SK-N-SH (cell line): ENCODE data around the gene VPS8.

Source experiments
- EP300 ChIP-seq, 2 experiments: IDR thresholded peaks; 2 replicates each; pipeline versions ENCODE4 v1.4.0 to v1.6.1; 2012; ENCODE audit warnings: borderline replicate concordance in 1 of 2, low read depth in 1 of 2, low read length in 1 of 2
- NFIC ChIP-seq: IDR thresholded peaks from 2 replicates; pipeline ENCODE4 v1.4.0; 2012; ENCODE audit warnings: borderline replicate concordance
- RAD21 ChIP-seq: IDR thresholded peaks from 2 replicates; pipeline ENCODE4 v1.6.1; 2012; ENCODE audit warnings: mild to moderate bottlenecking, low read length
- TF ChIP-seq, protein P1 (sequence below): IDR thresholded peaks from 2 replicates; pipeline ENCODE4 v1.4.0; 2012; ENCODE audit warnings: low read depth
- TF ChIP-seq, protein P2 (sequence below): IDR thresholded peaks from 2 replicates; pipeline ENCODE4; 2012
- TF ChIP-seq, protein P3 (sequence below): fragments of 200-600 bp; sonication (generic); IDR thresholded peaks from 2 replicates; pipeline ENCODE4 v1.6.1; 2017; ENCODE audit warnings: antibody characterized with exemption, mild to moderate bottlenecking, moderate library complexity
- TF ChIP-seq, protein P4 (sequence below): fragments of 150-350 bp; IDR thresholded peaks from 2 replicates; pipeline ENCODE4 v1.6.1; 2016; ENCODE audit warnings: mild to moderate bottlenecking, low read depth, low read length
- TF ChIP-seq, protein P5 (sequence below): fragments of 150-350 bp; IDR thresholded peaks from 2 replicates; pipeline ENCODE4 v1.6.1; 2017; ENCODE audit warnings: antibody characterized with exemption, low read length, low read depth, borderline replicate concordance

DNA sequence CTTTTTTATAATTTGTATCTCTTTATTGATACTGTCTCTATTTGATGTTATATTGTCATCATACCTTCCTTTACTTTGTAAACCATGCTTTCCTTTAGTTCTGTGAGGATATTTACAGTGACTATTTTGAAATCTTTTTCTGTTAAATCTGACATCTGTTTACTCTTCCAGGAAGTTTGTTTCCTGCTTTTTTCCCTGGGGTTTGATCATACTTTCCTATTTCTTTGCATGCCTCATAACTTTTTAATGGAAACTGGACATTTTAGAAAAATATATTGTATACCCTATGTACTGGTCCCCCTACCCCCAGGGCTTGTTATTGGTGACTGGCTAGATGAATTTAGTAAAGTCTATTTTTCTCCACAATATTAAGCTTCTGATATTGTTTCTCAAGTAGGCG lies 225.8 kb downstream of the VPS8 start:
- TF ChIP-seq NFIC (no peak), RAD21 (no peak), EP300 (IDR thresholded peaks at IDR 0.05; ENCODE audit: borderline replicate concordance in 1 of 2, low read depth in 1 of 2, low read length in 1 of 2) (no peak)
- TF ChIP-seq, protein P1, sequence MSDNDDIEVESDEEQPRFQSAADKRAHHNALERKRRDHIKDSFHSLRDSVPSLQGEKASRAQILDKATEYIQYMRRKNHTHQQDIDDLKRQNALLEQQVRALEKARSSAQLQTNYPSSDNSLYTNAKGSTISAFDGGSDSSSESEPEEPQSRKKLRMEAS, result no peak
- TF ChIP-seq, protein P2, sequence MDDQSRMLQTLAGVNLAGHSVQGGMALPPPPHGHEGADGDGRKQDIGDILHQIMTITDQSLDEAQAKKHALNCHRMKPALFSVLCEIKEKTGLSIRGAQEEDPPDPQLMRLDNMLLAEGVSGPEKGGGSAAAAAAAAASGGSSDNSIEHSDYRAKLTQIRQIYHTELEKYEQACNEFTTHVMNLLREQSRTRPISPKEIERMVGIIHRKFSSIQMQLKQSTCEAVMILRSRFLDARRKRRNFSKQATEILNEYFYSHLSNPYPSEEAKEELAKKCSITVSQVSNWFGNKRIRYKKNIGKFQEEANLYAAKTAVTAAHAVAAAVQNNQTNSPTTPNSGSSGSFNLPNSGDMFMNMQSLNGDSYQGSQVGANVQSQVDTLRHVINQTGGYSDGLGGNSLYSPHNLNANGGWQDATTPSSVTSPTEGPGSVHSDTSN, result no peak
- TF ChIP-seq, protein P3, sequence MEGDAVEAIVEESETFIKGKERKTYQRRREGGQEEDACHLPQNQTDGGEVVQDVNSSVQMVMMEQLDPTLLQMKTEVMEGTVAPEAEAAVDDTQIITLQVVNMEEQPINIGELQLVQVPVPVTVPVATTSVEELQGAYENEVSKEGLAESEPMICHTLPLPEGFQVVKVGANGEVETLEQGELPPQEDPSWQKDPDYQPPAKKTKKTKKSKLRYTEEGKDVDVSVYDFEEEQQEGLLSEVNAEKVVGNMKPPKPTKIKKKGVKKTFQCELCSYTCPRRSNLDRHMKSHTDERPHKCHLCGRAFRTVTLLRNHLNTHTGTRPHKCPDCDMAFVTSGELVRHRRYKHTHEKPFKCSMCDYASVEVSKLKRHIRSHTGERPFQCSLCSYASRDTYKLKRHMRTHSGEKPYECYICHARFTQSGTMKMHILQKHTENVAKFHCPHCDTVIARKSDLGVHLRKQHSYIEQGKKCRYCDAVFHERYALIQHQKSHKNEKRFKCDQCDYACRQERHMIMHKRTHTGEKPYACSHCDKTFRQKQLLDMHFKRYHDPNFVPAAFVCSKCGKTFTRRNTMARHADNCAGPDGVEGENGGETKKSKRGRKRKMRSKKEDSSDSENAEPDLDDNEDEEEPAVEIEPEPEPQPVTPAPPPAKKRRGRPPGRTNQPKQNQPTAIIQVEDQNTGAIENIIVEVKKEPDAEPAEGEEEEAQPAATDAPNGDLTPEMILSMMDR, result no peak
- TF ChIP-seq, protein P4, sequence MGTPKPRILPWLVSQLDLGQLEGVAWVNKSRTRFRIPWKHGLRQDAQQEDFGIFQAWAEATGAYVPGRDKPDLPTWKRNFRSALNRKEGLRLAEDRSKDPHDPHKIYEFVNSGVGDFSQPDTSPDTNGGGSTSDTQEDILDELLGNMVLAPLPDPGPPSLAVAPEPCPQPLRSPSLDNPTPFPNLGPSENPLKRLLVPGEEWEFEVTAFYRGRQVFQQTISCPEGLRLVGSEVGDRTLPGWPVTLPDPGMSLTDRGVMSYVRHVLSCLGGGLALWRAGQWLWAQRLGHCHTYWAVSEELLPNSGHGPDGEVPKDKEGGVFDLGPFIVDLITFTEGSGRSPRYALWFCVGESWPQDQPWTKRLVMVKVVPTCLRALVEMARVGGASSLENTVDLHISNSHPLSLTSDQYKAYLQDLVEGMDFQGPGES, result no peak
- TF ChIP-seq, protein P5, sequence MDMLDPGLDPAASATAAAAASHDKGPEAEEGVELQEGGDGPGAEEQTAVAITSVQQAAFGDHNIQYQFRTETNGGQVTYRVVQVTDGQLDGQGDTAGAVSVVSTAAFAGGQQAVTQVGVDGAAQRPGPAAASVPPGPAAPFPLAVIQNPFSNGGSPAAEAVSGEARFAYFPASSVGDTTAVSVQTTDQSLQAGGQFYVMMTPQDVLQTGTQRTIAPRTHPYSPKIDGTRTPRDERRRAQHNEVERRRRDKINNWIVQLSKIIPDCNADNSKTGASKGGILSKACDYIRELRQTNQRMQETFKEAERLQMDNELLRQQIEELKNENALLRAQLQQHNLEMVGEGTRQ, result no peak
